ENCODE data around the gene TUBB. TPM values are rescaled to one million over a fixed set of nuclear protein-coding genes. Genes with fewer than 3 reads are reported as not detected.
"Not testable (repeated sequence)": the region's sequence is repeated elsewhere in the genome, so short reads cannot be mapped to it uniquely, and the experiment has no call there.

TUBB gene
- total and polyA plus RNA-seq, 2 donors (not counting 1 experiment from before 2014, with no cell fraction given), result 102 to 295 TPM

DNA sequence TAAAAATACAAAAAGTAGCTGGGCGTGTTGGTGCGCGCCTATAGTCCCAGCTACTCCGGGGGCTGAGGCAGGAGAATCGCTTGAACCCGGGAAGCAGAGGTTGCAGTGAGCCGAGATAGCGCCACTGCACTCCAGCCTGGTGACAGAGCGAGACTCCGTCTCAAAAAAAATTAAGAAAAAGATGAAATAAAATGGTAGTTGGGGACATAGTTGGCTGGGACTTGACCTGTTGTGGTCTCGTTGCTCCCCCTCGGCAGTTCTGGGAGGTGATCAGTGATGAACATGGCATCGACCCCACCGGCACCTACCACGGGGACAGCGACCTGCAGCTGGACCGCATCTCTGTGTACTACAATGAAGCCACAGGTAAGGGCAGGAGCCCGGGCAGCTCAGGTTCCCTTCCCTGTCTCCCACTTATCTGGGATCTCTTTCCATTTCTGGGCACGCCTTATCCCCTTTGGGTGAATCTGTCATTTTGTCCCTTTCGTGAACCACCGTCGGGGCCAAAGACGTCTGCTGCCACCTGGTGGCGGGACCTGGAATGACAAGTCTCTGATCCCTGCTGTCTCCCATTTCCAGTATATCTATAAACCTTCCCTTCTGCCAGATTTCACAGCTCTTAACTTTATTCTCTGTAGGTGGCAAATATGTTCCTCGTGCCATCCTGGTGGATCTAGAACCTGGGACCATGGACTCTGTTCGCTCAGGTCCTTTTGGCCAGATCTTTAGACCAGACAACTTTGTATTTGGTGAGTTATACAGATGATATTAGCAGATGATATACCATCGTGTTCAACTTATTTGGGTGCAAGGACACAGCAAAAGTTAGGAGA, 2.3 kb downstream of the TUBB start:
- Mint-ChIP-seq H3K4me3 (peak overlapping the region; percentile 90), H3K9me3 (ENCODE audit: insufficient read depth) (no peaks in the 10 kb centered on the region), H3K4me1 (peaks cover 53% of the 10 kb centered on the region), H3K27ac (peak overlapping the region; percentile 90), H3K27me3 (no peaks in the 10 kb centered on the region)
- POLR2A ChIA-PET, result interaction anchor here (0.5 to 9.8 kb wide), 10 partner anchors 8 to 241 kb away, joined by 3 to 216 read pairs (median 5); partner anchors contain the start of genes FLOT1, MRPS18B and PPP1R10
- Histone ChIP-seq H3K9me3 (ENCODE audit: control extremely low read depth in 1 of 3, control insufficient read depth in 2 of 3, insufficient read depth in 1 of 3, low read length in 2 of 3) (no peaks in the 10 kb centered on the region), H3K4me2 (replicated peaks; ENCODE audit: low read depth, low read length, poor library complexity, severe bottlenecking) (peak overlapping the region; percentile 83), H3K4me3 (ENCODE audit: control extremely low read depth in 1 of 5, extremely low read depth in 1 of 5, insufficient read depth in 1 of 5, low read depth in 2 of 5, low read length in 4 of 5) (peak overlapping the region; percentile 17 to 93 (median 72)), H3K27me3 (replicated peaks in 1 of 4; ENCODE audit: control extremely low read depth in 1 of 4, control insufficient read depth in 3 of 4, insufficient read depth in 4 of 4, low read length in 3 of 4) (no peaks in the 10 kb centered on the region), H3K36me3 (replicated peaks in 1 of 2; ENCODE audit: control extremely low read depth in 1 of 2, control insufficient read depth in 1 of 2, extremely low read depth in 1 of 2, insufficient read depth in 2 of 2, low read length in 1 of 2) (peaks cover 2 to 40% of the 10 kb centered on the region in 2 experiments), H3K9ac (ENCODE audit: low read length) (peak overlapping the region; percentile 71), H2AFZ (ENCODE audit: insufficient read depth, low read depth, low read length, poor library complexity, severe bottlenecking) (peak overlapping the region; percentile 14), H4K20me1 (ENCODE audit: control insufficient read depth, insufficient read depth, low read length, poor library complexity, severe bottlenecking) (peaks cover 44% of the 10 kb centered on the region), H3K27ac (ENCODE audit: low read length in 2 of 2) (peak overlapping the region in 1 of 2 donors; percentile 69), H3K4me1 (ENCODE audit: control insufficient read depth in 2 of 2, insufficient read depth in 2 of 2, low read length in 2 of 2) (peaks cover 23 to 40% of the 10 kb centered on the region in 2 donors), H3K79me2 (ENCODE audit: control insufficient read depth, insufficient read depth, low read length) (peaks cover 77% of the 10 kb centered on the region)
- 20% methylated on average over 27 of the region's 27 CpGs for WGBS (ENCODE audit: insufficient coverage)
- no peak for ATAC-seq (ENCODE audit: low read depth)
- intact Hi-C loops (cut with micrococcal nuclease), result loop anchor here (1.0 kb wide), 3 partner anchors 20 to 75 kb away; partner anchors contain the start of genes C6orf136 and FLOT1
- CTCF ChIA-PET, result interaction anchor here (0.6 to 22.5 kb wide), 39 partner anchors 10 to 365 kb away, joined by 3 to 963 read pairs (median 5); partner anchors contain the start of genes ABCF1, ATAT1, DHX16 and FLOT1
- DNase-seq, result peak; percentile 90
- TF ChIP-seq EZH2 (IDR thresholded peaks at IDR 0.05; ENCODE audit: borderline replicate concordance, insufficient read depth, low read depth, low read length, poor library complexity, severe bottlenecking) (no peak), CTCF (IDR thresholded peaks at IDR 0.05) (peak; percentile 97)

DNA sequence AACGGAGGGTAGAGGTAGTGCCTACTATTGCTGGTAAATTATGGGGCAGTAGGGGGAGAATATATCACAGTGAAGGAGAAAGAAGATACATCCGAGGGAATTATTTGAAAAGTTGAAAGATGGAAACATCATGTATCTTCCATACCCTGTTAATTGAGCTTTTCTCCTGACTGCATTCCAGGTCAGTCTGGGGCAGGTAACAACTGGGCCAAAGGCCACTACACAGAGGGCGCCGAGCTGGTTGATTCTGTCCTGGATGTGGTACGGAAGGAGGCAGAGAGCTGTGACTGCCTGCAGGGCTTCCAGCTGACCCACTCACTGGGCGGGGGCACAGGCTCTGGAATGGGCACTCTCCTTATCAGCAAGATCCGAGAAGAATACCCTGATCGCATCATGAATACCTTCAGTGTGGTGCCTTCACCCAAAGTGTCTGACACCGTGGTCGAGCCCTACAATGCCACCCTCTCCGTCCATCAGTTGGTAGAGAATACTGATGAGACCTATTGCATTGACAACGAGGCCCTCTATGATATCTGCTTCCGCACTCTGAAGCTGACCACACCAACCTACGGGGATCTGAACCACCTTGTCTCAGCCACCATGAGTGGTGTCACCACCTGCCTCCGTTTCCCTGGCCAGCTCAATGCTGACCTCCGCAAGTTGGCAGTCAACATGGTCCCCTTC, 3.1 kb downstream of the TUBB start:
- H3K9ac ChIP-seq (ENCODE audit: low read length); intact Hi-C loops (cut with micrococcal nuclease); H3K27ac ChIP-seq (ENCODE audit: low read length in 2 of 2); H2AFZ ChIP-seq (ENCODE audit: insufficient read depth, low read depth, low read length, poor library complexity, severe bottlenecking); H3K4me3 ChIP-seq (ENCODE audit: control extremely low read depth in 1 of 5, extremely low read depth in 1 of 5, insufficient read depth in 1 of 5, low read depth in 2 of 5, low read length in 4 of 5); ATAC-seq (ENCODE audit: low read depth); H3K4me2 ChIP-seq (replicated peaks; ENCODE audit: low read depth, low read length, poor library complexity, severe bottlenecking); H3K9me3 Mint-ChIP-seq (ENCODE audit: insufficient read depth); H3K27me3 Mint-ChIP-seq; H3K9me3 ChIP-seq (ENCODE audit: control extremely low read depth in 1 of 3, control insufficient read depth in 2 of 3, insufficient read depth in 1 of 3, low read length in 2 of 3); DNase-seq; H3K4me3 Mint-ChIP-seq; H3K27me3 ChIP-seq (replicated peaks in 1 of 4; ENCODE audit: control extremely low read depth in 1 of 4, control insufficient read depth in 3 of 4, insufficient read depth in 4 of 4, low read length in 3 of 4): not testable (repeated sequence)
- H4K20me1 ChIP-seq (ENCODE audit: control insufficient read depth, insufficient read depth, low read length, poor library complexity, severe bottlenecking), result peaks cover 44% of the 10 kb centered on the region
- peaks cover 83% of the 10 kb centered on the region for H3K79me2 ChIP-seq (ENCODE audit: control insufficient read depth, insufficient read depth, low read length)
- H3K4me1 ChIP-seq (ENCODE audit: control insufficient read depth in 2 of 2, insufficient read depth in 2 of 2, low read length in 2 of 2), result peaks cover 23 to 34% of the 10 kb centered on the region in 2 donors
- CTCF ChIA-PET, result interaction anchor here (0.9 to 22.5 kb wide), 30 partner anchors 10 to 364 kb away, joined by 3 to 963 read pairs (median 6); partner anchors contain the start of genes ATAT1, DHX16, FLOT1 and MRPS18B
- WGBS (ENCODE audit: insufficient coverage), result 96% methylated on average over 12 of the region's 16 CpGs
- POLR2A ChIA-PET, result interaction anchor here (0.5 to 9.8 kb wide), 5 partner anchors 8 to 106 kb away, joined by 3 to 216 read pairs (median 12); partner anchors contain the start of genes MRPS18B and PPP1R10
- H3K4me1 Mint-ChIP-seq, result peaks cover 50% of the 10 kb centered on the region
- peaks cover 6 to 47% of the 10 kb centered on the region in 2 experiments for H3K36me3 ChIP-seq (replicated peaks in 1 of 2; ENCODE audit: control extremely low read depth in 1 of 2, control insufficient read depth in 1 of 2, extremely low read depth in 1 of 2, insufficient read depth in 2 of 2, low read length in 1 of 2)
- H3K27ac Mint-ChIP-seq, result peak overlapping the region; percentile 15

Measured in B cell (primary cell).